ENCODE results near the gene TOX2.

TOX2 gene

GRCh38 chr20:44085616-44086434 is 171.2 kb downstream of the TOX2 start:
- DNase-seq = no peak

- no peak for DNase-seq
Measured at GRCh38 chr20:44087051-44087856, 172.6 kb downstream of the TOX2 start.

GRCh38 chr20:44087857-44088120 is 173.1 kb downstream of the TOX2 start:
- no peak for DNase-seq

GRCh38 chr20:44089987-44090674 is 175.5 kb downstream of the TOX2 start:
- DNase-seq = peak; percentile 66

GRCh38 chr20:44091026-44091425 is 176.4 kb downstream of the TOX2 start:
- DNase-seq = no peak

- peak; percentile 50 for DNase-seq
Measured at GRCh38 chr20:44092551-44093248, 178.0 kb downstream of the TOX2 start.

GRCh38 chr20:44093249-44093582 is 178.6 kb downstream of the TOX2 start:
- no peak for DNase-seq

GRCh38 chr20:44095831-44096230 is 181.2 kb downstream of the TOX2 start:
- no peak for DNase-seq

GRCh38 chr20:44097521-44098255 is 183.0 kb downstream of the TOX2 start:
- no peak for DNase-seq

- DNase-seq = no peak
Measured at GRCh38 chr20:44098256-44098630, 183.6 kb downstream of the TOX2 start.

- no peak for DNase-seq
Measured at GRCh38 chr20:44098657-44099056, 184.0 kb downstream of the TOX2 start.

GRCh38 chr20:44099832-44100231 is 185.2 kb downstream of the TOX2 start:
- no peak for DNase-seq

GRCh38 chr20:44102582-44102981 is 187.9 kb downstream of the TOX2 start:
- no peak for DNase-seq

GRCh38 chr20:44104798-44105517 is 190.3 kb downstream of the TOX2 start:
- peak; percentile 64 for DNase-seq

- DNase-seq = no peak
Measured at GRCh38 chr20:44106615-44107014, 192.0 kb downstream of the TOX2 start.

- no peak for DNase-seq
Measured at GRCh38 chr20:44109951-44110361, 195.3 kb downstream of the TOX2 start.

- DNase-seq = no peak
Measured at GRCh38 chr20:44110816-44111568, 196.3 kb downstream of the TOX2 start.

- DNase-seq = no peak
Measured at GRCh38 chr20:44111712-44112335, 197.2 kb downstream of the TOX2 start.

GRCh38 chr20:44112456-44112855 is 197.8 kb downstream of the TOX2 start:
- no peak for DNase-seq

- no peak for DNase-seq
Measured at GRCh38 chr20:44112889-44113617, 198.4 kb downstream of the TOX2 start.
